Epithelial cell of proximal tubule (primary cell): ENCODE data around the gene DPH2. TPM values are rescaled to one million over a fixed set of nuclear protein-coding genes. Genes with fewer than 3 reads are reported as not detected.

ENCODE experiments used
- DNase-seq: peaks from one replicate; pipeline ENCODE4 v3.0.0-alpha.2; 2011; ENCODE audit warnings: low read depth
- H3K4me3 ChIP-seq: 2 replicates; pipeline ENCODE4 v1.5.1; 2011; ENCODE audit warnings: low read depth, mild to moderate bottlenecking, low read length
- total RNA-seq: library from RNA; depleted of rRNA; stranded (reverse); fragments of >200 nt; gene quantifications from 2 replicates; pipeline ENCODE4 v1.2.3, GENCODE V29; 2015
- TF ChIP-seq, protein P1 (sequence below): conservative IDR thresholded peaks from 2 replicates; pipeline ENCODE4 v1.5.1; 2012; ENCODE audit warnings: low read depth, mild to moderate bottlenecking, low read length

Gene DPH2
- 29.5 and 48.5 TPM in 2 replicates for total RNA-seq

DNA sequence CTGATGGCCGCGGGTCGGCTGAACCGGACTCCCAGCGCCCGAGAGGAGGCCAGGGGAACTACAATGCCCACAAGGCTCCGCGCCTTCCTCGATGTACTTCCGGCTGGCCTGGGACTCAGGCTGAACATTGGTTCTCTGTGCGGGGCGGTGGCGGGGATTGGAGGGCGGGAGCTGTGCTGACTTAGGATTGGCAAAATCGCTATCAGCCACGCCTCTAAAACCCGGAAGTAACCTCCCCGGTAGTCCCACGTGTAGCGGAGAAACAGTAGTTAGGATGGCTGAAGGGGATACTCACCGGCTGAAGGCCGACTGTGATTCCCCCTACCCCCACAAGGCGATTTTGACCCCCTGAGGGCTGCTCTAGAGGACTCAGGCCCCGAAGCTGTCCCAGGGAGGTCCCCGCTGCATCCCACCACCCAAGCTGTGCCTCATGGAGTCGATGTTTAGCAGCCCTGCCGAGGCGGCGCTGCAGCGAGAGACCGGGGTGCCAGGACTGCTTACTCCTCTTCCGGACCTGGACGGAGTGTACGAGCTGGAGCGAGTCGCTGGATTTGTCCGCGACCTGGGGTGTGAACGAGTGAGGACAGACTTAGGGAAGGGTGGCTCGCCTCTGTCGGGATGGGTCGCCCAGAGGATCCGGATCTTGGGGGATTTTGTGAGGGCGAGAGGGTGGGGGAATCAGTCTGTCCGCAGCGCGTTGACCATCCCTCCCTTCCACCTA, at the start of gene DPH2:
Gene DPH2 (plus strand): TSS at position 265 of the 721 bp plus-strand sequence. CDS start 166 bp downstream, at position 431.
- TF ChIP-seq, protein P1, sequence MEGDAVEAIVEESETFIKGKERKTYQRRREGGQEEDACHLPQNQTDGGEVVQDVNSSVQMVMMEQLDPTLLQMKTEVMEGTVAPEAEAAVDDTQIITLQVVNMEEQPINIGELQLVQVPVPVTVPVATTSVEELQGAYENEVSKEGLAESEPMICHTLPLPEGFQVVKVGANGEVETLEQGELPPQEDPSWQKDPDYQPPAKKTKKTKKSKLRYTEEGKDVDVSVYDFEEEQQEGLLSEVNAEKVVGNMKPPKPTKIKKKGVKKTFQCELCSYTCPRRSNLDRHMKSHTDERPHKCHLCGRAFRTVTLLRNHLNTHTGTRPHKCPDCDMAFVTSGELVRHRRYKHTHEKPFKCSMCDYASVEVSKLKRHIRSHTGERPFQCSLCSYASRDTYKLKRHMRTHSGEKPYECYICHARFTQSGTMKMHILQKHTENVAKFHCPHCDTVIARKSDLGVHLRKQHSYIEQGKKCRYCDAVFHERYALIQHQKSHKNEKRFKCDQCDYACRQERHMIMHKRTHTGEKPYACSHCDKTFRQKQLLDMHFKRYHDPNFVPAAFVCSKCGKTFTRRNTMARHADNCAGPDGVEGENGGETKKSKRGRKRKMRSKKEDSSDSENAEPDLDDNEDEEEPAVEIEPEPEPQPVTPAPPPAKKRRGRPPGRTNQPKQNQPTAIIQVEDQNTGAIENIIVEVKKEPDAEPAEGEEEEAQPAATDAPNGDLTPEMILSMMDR, result peak; percentile 13
- H3K4me3 ChIP-seq, result peak within 1 kb of the TSS; percentile 71
- peak; percentile 81 for DNase-seq

DNA sequence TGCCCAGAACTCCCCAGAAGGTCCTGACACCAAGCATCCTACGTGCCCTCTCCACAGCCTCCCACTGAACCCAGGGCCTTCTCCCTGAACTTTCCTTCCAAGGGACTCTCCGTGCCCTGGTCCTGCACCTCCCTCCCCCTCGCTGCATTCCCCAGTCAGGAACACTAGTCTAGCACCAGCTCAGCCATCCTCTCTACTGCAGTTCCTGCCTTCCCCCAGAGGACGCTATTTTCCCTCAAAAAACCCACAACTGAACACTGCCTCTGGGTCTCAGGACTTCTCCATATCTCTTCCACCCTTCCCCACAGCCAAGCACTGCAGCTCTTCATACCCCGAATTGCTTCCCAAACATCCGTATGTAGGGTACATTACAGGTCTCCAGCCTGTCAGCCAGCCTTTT, 48.8 kb upstream of the DPH2 start:
- TF ChIP-seq, protein P1, result no peak
- no peak overlapping the region for H3K4me3 ChIP-seq
- no peak for DNase-seq

- no peak for DNase-seq
- TF ChIP-seq, protein P1, result no peak
- no peak overlapping the region for H3K4me3 ChIP-seq
Measured at GRCh38 chr1:43924516-43924915, 45.3 kb upstream of the DPH2 start.

DNA sequence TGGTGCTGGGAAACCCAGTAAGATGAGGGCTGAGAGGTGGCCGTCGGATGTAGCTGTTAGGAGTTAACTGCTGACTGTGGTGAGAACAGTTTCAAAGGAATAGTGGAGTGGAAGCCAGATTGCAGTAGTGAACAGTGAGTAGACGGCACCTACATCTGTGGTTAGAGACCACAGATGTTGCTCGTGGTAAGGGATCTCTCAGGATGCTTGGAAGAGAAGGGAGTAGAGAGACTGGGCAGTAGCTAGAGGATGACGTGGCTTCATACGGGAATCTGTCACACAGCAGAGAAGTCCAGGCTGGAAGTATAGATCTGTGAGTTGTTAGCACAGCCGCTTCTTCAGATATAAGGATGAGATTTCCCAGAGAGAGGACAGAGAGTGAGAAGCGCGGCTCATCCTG, 44.0 kb upstream of the DPH2 start:
- H3K4me3 ChIP-seq, result no peak overlapping the region
- TF ChIP-seq, protein P1, result no peak
- DNase-seq, result no peak

DNA sequence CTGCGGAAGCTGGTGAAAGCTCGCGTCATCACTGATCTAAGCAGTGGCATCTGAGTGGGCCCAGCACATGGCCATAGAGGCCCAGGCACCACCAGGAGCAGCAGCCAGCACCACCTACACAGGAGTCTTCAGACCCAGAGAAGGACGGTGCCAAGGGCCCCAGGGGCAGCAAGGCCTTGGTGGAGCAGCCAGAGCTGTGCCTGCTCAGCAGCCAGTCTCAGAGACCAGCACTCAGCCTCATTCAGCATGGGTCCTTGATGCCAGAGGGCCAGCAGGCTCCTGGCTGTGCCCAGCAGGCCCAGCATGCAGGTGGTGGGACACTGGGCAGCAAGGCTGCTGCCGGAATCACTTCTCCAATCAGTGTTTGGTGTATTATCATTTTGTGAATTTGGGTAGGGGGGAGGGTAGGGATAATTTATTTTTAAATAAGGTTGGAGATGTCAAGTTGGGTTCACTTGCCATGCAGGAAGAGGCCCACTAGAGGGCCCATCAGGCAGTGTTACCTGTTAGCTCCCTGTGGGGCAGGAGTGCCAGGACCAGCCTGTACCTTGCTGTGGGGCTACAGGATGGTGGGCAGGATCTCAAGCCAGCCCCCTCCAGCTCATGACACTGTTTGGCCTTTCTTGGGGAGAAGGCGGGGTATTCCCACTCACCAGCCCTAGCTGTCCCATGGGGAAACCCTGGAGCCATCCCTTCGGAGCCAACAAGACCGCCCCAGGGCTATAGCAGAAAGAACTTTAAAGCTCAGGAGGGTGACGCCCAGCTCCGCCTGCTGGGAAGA, 39.5 kb upstream of the DPH2 start:
- TF ChIP-seq, protein P1, result peak; percentile 63
- no peak overlapping the region for H3K4me3 ChIP-seq
- DNase-seq, result no peak

DNA sequence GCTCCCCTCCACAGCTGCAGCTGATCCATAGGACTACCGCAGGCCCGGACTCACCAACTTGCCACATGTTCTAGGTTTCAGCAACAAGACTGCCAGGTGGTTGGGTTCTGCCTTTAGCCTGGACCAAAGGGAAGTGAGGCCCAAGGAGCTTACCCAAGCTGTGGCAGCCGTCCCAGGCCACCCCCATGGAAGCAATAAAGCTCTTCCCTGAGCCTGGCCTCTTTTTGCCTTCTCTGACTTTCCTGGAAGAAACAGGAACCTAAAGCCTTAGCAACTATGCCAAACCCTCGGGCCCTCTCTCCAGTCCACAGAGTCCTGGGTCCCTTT, 38.9 kb upstream of the DPH2 start:
- DNase-seq, result no peak
- TF ChIP-seq, protein P1, result no peak
- no peak overlapping the region for H3K4me3 ChIP-seq
